IMR-90 (cell line): ENCODE results near the gene AXL. TPM values are rescaled to one million over a fixed set of nuclear protein-coding genes. Genes with fewer than 3 reads are reported as not detected.

Experiments
- ATAC-seq: fragments of 200-7000 bp; cut with Tn5 transposase; 2 replicates; pipeline ENCODE4 v1.9.1; 2020; ENCODE audit warnings: low read depth, mild to moderate bottlenecking, moderate library complexity
- BruUV-seq: library from RNA; stranded (reverse); fragments of 400-500 nt; replicated peaks from 2 replicates; lab custom pipeline; 2021; lab: Mats Ljungman, UMichigan
- CTCF ChIA-PET: fragments of 300-600 bp; formaldehyde crosslinking; extraction: SDS; loops from one replicate; lab custom pipeline; 2021; ENCODE audit warnings: antibody characterized with exemption; lab: Yijun Ruan, JAX
- POLR2A ChIA-PET: fragments of 300-600 bp; sonication (Branson Sonifier 250); formaldehyde crosslinking; loops from one replicate; lab custom pipeline; 2022; ENCODE audit warnings: antibody characterized with exemption; ENCODE audit not compliant: unreplicated experiment; lab: Charles Lee
- DNase-seq: peaks from one replicate; pipeline ENCODE4 v3.0.0; 2013
- H2AFZ ChIP-seq: replicated peaks from 2 replicates; pipeline ENCODE3; 2013; ENCODE audit warnings: low read length, mild to moderate bottlenecking; ENCODE audit not compliant: poor library complexity
- H2AK5ac ChIP-seq: 2 replicates; pipeline ENCODE4 v1.6.1; 2013; ENCODE audit warnings: low read depth, low read length, inconsistent platforms
- H2AK9ac ChIP-seq: replicated peaks from 2 replicates; pipeline ENCODE3; 2013; ENCODE audit warnings: mild to moderate bottlenecking, low read depth, low read length, moderate library complexity; ENCODE audit not compliant: poor library complexity
- H2BK120ac ChIP-seq: 2 replicates; pipeline ENCODE4 v1.6.1; 2013; ENCODE audit warnings: low read depth, low read length, inconsistent platforms
- H2BK15ac ChIP-seq: 3 replicates; pipeline ENCODE4 v1.6.1; 2013; ENCODE audit warnings: low read depth, low read length, inconsistent platforms
- H2BK20ac ChIP-seq: 2 replicates; pipeline ENCODE4 v1.6.1; 2013; ENCODE audit warnings: low read depth, mild to moderate bottlenecking, inconsistent platforms, low read length, moderate library complexity
- H2BK5ac ChIP-seq: 2 replicates; pipeline ENCODE4 v1.6.1; 2013; ENCODE audit warnings: mild to moderate bottlenecking, low read depth, low read length, inconsistent platforms; ENCODE audit not compliant: poor library complexity, severe bottlenecking
- H3K14ac ChIP-seq: replicated peaks from 2 replicates; pipeline ENCODE4 v1.6.1; 2013; ENCODE audit warnings: low read depth, low read length, inconsistent platforms
- H3K18ac ChIP-seq: 2 replicates; pipeline ENCODE4 v1.6.1; 2013; ENCODE audit warnings: low read depth, low read length, control low read depth
- H3K23ac ChIP-seq: 2 replicates; pipeline ENCODE4 v1.6.1; 2013; ENCODE audit warnings: low read depth, low read length, inconsistent platforms
- H3K27ac ChIP-seq: 2 replicates; pipeline ENCODE4 v1.5.1; 2013; ENCODE audit warnings: mild to moderate bottlenecking, control low read depth, low read length; ENCODE audit not compliant: insufficient read depth
- H3K27me3 ChIP-seq: 2 replicates; pipeline ENCODE4 v1.6.1; 2013; ENCODE audit warnings: low read length; ENCODE audit not compliant: control insufficient read depth, insufficient read depth
- H3K36me3 ChIP-seq: 2 replicates; pipeline ENCODE4 v1.6.1; 2013; ENCODE audit warnings: low read length, mixed read lengths; ENCODE audit not compliant: control insufficient read depth, insufficient read depth
- H3K4ac ChIP-seq: 2 replicates; pipeline ENCODE4 v1.6.1; 2013; ENCODE audit warnings: low read depth, low read length, inconsistent platforms
- H3K4me1 ChIP-seq: 2 replicates; pipeline ENCODE4 v1.6.1; 2013; ENCODE audit warnings: low read length, mixed read lengths; ENCODE audit not compliant: control insufficient read depth, insufficient read depth
- H3K4me2 ChIP-seq: 2 replicates; pipeline ENCODE4 v1.6.1; 2013; ENCODE audit warnings: low read depth, mild to moderate bottlenecking, control low read depth, low read length, moderate library complexity
- H3K4me3 ChIP-seq: 2 replicates; pipeline ENCODE4 v1.5.1; 2013; ENCODE audit warnings: low read depth, mild to moderate bottlenecking, control low read depth, low read length, moderate library complexity; ENCODE audit not compliant: insufficient read depth
- H3K56ac ChIP-seq: 2 replicates; pipeline ENCODE4 v1.6.1; 2013; ENCODE audit warnings: low read length, inconsistent platforms; ENCODE audit not compliant: insufficient read depth; ENCODE audit errors: extremely low read depth
- H3K79me1 ChIP-seq, 2 experiments: 2 replicates each; pipeline ENCODE4 v1.6.1; 2013; ENCODE audit warnings: low read length in 2 of 2, inconsistent platforms in 1 of 2, low read depth in 1 of 2
- H3K9ac ChIP-seq: 2 replicates; pipeline ENCODE4 v1.6.1; 2013; ENCODE audit warnings: low read depth, low read length, control low read depth
- H3K9me1 ChIP-seq: 2 replicates; pipeline ENCODE4 v1.6.1; 2013; ENCODE audit warnings: low read length, inconsistent platforms; ENCODE audit not compliant: insufficient read depth
- H3K9me3 ChIP-seq: 2 replicates; pipeline ENCODE4 v1.6.1; 2013; ENCODE audit warnings: low read length; ENCODE audit not compliant: control insufficient read depth, insufficient read depth
- H4K20me1 ChIP-seq: 2 replicates; pipeline ENCODE4 v1.6.1; 2013; ENCODE audit warnings: low read length, inconsistent platforms; ENCODE audit not compliant: insufficient read depth
- H4K5ac ChIP-seq: 2 replicates; pipeline ENCODE4 v1.6.1; 2013; ENCODE audit warnings: mild to moderate bottlenecking, low read depth, low read length, control low read depth
- H4K8ac ChIP-seq, 2 experiments: 2 replicates each; pipeline ENCODE4 v1.6.1; 2013; ENCODE audit warnings: low read depth in 2 of 2, low read length in 2 of 2, control low read depth in 1 of 2, inconsistent platforms in 1 of 2
- H4K91ac ChIP-seq: 2 replicates; pipeline ENCODE4 v1.6.1; 2013; ENCODE audit warnings: low read depth, low read length, inconsistent platforms; ENCODE audit not compliant: insufficient read depth
- BHLHE40 ChIP-seq: fragments of 150-350 bp; IDR thresholded peaks from 2 replicates; pipeline ENCODE4 v1.6.1; 2016; ENCODE audit warnings: mild to moderate bottlenecking, low read depth, low read length
- CTCF ChIP-seq: conservative IDR thresholded peaks from 2 replicates; pipeline ENCODE4 v1.5.1; 2012; ENCODE audit warnings: mild to moderate bottlenecking, low read depth, low read length, improper control_type of control experiment
- ELK1 ChIP-seq: fragments of 150-350 bp; IDR thresholded peaks from 2 replicates; pipeline ENCODE4 v1.6.1; 2016; ENCODE audit warnings: low read depth, mild to moderate bottlenecking, low read length, moderate library complexity, borderline replicate concordance
- FOS ChIP-seq: fragments of 150-350 bp; IDR thresholded peaks from 2 replicates; pipeline ENCODE4 v1.6.1; 2016; ENCODE audit warnings: low read depth, low read length
- MAFK ChIP-seq: IDR thresholded peaks from 2 replicates; pipeline ENCODE4 v1.6.1; 2012; ENCODE audit warnings: low read depth, low read length, improper control_type of control experiment
- MAZ ChIP-seq: IDR thresholded peaks from 2 replicates; pipeline ENCODE4 v1.6.1; 2012; ENCODE audit warnings: low read depth, mild to moderate bottlenecking, low read length, improper control_type of control experiment, moderate library complexity, borderline replicate concordance
- MXI1 ChIP-seq: IDR thresholded peaks from 2 replicates; pipeline ENCODE4 v1.6.1; 2012; ENCODE audit warnings: low read depth, mild to moderate bottlenecking, low read length, moderate library complexity, borderline replicate concordance
- RCOR1 ChIP-seq: IDR thresholded peaks from 2 replicates; pipeline ENCODE4 v1.6.1; 2012; ENCODE audit warnings: mild to moderate bottlenecking, low read length, improper control_type of control experiment; ENCODE audit not compliant: insufficient replicate concordance
- RFX5 ChIP-seq: IDR thresholded peaks from 2 replicates; pipeline ENCODE4 v1.8.0; 2012; ENCODE audit warnings: low read depth, mild to moderate bottlenecking, low read length, moderate library complexity
- SMC3 ChIP-seq: fragments of 150-350 bp; IDR thresholded peaks from 2 replicates; pipeline ENCODE4 v1.6.1; 2016; ENCODE audit warnings: low read depth, mild to moderate bottlenecking, antibody characterized with exemption, low read length, moderate library complexity
- dilution Hi-C: fragments of 300-500 bp; cut with HindIII; formaldehyde crosslinking; loops from one replicate; pipeline ENCODE4 v1.14.3; 2018; ENCODE audit warnings: low sequenced_read_pairs; ENCODE audit not compliant: unreplicated experiment
- in situ Hi-C: fragments of 300-500 bp; cut with MboI; formaldehyde crosslinking; loops from 3 replicates; pipeline ENCODE4 v1.14.3; 2019; ENCODE audit warnings: low sequenced_read_pairs, inconsistent platforms, mixed read lengths
- intact Hi-C: fragments of 100-400 bp; cut with micrococcal nuclease; formaldehyde crosslinking; loops from 2 replicates; pipeline ENCODE4 v1.10.0; 2022
- polyA plus RNA-seq, 3 experiments: library from polyadenylated mRNA; depleted of rRNA; stranded (reverse); fragments of >200 nt; gene quantifications; 2 replicates each; pipeline ENCODE4 v1.2.3, GENCODE V29; 2012; ENCODE audit warnings: low replicate concordance in 1 of 3
- total RNA-seq: library from RNA; depleted of rRNA; stranded (reverse); fragments of >200 nt; gene quantifications from 2 replicates; pipeline ENCODE4 v1.2.3, GENCODE V29; 2012
- TF ChIP-seq, protein P1 (sequence below): fragments of 150-350 bp; IDR thresholded peaks from 2 replicates; pipeline ENCODE4 v1.6.1; 2017; ENCODE audit warnings: mild to moderate bottlenecking, antibody characterized with exemption, low read length, low read depth

Gene AXL
- total and polyA plus RNA-seq, 2 of the 4 experiments (the other 2 are of a cell fraction) = 212 to 466 TPM

- H2AFZ ChIP-seq = no peak overlapping the region
- H3K9me3 ChIP-seq = no peaks in the 10 kb centered on the region
- H4K91ac ChIP-seq = no peak overlapping the region
- H4K20me1 ChIP-seq = peaks cover 31% of the 10 kb centered on the region
- no peak overlapping the region for H3K14ac ChIP-seq
- H3K27me3 ChIP-seq = no peaks in the 10 kb centered on the region
- TF ChIP-seq MAZ (no peak), SMC3 (no peak), RCOR1 (no peak), RFX5 (no peak), ELK1 (no peak), FOS (no peak), MAFK (no peak), MXI1 (no peak), CTCF (no peak), BHLHE40 (no peak)
- TF ChIP-seq, protein P1, sequence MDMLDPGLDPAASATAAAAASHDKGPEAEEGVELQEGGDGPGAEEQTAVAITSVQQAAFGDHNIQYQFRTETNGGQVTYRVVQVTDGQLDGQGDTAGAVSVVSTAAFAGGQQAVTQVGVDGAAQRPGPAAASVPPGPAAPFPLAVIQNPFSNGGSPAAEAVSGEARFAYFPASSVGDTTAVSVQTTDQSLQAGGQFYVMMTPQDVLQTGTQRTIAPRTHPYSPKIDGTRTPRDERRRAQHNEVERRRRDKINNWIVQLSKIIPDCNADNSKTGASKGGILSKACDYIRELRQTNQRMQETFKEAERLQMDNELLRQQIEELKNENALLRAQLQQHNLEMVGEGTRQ = no peak
- H3K56ac ChIP-seq = no peak overlapping the region
- H3K27ac ChIP-seq = no peak overlapping the region
- H3K18ac ChIP-seq = no peak overlapping the region
- intact Hi-C loops (no loop called here), dilution Hi-C loops (no loop called here), in situ Hi-C loops (loop anchor here (25.0 kb wide), 1 partner anchor 593 kb away; no protein-coding TSS in a partner anchor)
- ATAC-seq = no peak
- no peak overlapping the region for H3K9ac ChIP-seq
- no peak overlapping the region for H3K4ac ChIP-seq
- no peak overlapping the region for H3K23ac ChIP-seq
- no peaks in the 10 kb centered on the region for H3K4me1 ChIP-seq
- POLR2A ChIA-PET = interaction anchor here (0.7 kb wide), 1 partner anchor 108 kb away, joined by 4 read pairs; no protein-coding TSS in a partner anchor
- H3K4me3 ChIP-seq = no peak overlapping the region
- CTCF ChIA-PET = interaction anchor here (0.5 to 0.6 kb wide), 2 partner anchors 50 to 100 kb away, joined by 3 read pairs; no protein-coding TSS in a partner anchor
- peaks cover 78% of the 10 kb centered on the region for H3K36me3 ChIP-seq
- no peak overlapping the region for H2BK5ac ChIP-seq
- H2AK5ac ChIP-seq = no peak overlapping the region
- no peak overlapping the region for H2BK20ac ChIP-seq
- no peak overlapping the region for H2AK9ac ChIP-seq
- peak overlapping the region; percentile 4; the same call in 1 of the 2 replicates for H4K5ac ChIP-seq
- no peak overlapping the region for H4K8ac ChIP-seq
- no peak for DNase-seq
- H3K9me1 ChIP-seq = 0 out of 2 replicates have a peak, but pooled peaks cover 4% of the 10 kb centered on the region
- H3K79me1 ChIP-seq = peaks cover 31 to 66% of the 10 kb centered on the region in 2 experiments
- BruUV-seq = no TSS peak
- no peak overlapping the region for H2BK120ac ChIP-seq
- no peak overlapping the region for H2BK15ac ChIP-seq
- no peak overlapping the region for H3K4me2 ChIP-seq
Measured at GRCh38 chr19:41255171-41255570, 36.1 kb downstream of the AXL start.
